ENCODE results near the gene HEATR1.
"Not testable (repeated sequence)": the region's sequence is repeated elsewhere in the genome, so short reads cannot be mapped to it uniquely, and the experiment has no call there.

HEATR1 gene

DNA sequence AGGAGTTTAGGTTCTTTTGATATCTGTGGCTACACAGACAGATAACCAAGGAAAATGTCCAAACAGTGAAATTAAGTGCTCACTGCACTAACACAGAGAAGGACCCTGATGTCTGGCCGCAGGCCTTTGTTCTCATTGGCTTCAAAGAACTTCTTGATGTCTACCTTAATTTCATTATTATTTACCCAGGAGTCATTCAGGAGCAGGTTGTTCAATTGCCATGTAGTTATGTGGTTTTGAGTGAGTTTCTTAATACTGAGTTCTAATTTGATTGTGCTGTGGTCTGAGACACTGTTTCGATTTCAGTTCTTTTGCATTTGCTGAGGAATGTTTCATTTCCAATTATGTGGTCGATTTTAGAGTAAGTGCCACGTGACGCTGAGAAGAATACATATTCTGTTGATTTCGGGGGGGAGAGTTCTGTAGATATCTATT lies 95.7 kb downstream of the HEATR1 start:
- DNase-seq (ENCODE audit: low spot score), result no peak
- CTCF ChIA-PET, result interaction anchor here (1.1 kb wide), 1 partner anchor 13 kb away, joined by 3 read pairs; no protein-coding TSS in a partner anchor
- TF ChIP-seq, protein P1, sequence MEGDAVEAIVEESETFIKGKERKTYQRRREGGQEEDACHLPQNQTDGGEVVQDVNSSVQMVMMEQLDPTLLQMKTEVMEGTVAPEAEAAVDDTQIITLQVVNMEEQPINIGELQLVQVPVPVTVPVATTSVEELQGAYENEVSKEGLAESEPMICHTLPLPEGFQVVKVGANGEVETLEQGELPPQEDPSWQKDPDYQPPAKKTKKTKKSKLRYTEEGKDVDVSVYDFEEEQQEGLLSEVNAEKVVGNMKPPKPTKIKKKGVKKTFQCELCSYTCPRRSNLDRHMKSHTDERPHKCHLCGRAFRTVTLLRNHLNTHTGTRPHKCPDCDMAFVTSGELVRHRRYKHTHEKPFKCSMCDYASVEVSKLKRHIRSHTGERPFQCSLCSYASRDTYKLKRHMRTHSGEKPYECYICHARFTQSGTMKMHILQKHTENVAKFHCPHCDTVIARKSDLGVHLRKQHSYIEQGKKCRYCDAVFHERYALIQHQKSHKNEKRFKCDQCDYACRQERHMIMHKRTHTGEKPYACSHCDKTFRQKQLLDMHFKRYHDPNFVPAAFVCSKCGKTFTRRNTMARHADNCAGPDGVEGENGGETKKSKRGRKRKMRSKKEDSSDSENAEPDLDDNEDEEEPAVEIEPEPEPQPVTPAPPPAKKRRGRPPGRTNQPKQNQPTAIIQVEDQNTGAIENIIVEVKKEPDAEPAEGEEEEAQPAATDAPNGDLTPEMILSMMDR (conservative IDR thresholded peaks at IDR 0.05; ENCODE audit: low read depth), result no peak
- POLR2A ChIA-PET (ENCODE audit: low non-redundant PET), result no interaction called here
- H3K27ac ChIP-seq, result no peak overlapping the region

DNA sequence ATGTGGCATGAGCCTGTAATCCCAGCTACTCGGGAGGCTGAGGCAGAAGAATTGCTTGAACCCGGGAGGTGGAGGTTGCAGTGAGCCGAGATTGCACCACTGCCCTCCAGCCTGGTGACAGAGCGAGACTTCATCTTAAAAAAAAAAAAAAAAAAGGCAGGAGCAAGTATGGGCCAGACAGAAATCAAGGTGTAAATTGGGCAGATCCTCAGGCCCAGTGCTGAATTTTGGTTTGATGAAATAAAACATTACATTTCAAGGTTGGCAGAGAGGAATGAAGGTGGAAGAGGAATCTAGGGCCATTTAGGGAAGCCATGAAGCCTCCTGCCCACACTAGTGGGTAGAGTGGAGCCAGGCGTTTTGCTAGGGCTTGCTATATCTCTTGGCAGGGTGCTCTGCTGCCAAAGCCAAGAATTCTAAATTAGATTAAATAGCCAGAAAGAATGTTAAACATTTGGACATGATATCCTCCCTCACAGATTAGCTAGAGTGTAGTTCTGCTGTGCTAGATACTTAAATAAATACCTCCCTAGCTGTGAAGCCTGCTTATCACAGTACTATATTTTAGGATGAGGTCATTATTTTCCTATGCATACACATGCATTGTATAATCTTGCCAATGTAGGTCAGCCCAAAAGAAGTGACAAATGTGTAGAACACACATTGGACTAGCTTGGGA lies 97.2 kb downstream of the HEATR1 start:
- POLR2A ChIA-PET (ENCODE audit: low non-redundant PET), result no interaction called here

DNA sequence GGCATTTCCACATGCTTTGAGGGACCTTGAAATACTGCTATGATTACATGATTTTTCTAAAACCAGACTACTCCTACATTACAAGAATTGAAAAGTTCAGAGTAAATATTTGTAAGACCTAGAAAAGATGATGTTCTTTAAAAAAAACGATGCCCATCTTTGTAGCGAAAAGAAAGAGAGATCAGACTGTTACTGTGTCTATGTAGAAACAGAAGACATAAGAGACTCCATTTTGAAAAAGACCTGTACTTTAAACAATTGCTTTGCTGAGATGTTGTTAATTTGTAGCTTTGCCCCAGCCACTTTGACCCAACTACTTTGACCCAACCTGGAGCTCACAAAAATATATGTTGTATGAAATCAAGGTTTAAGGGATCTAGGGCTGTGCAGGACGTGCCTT lies 100.0 kb downstream of the HEATR1 start:
- H3K27ac ChIP-seq; POLR2A ChIA-PET (ENCODE audit: low non-redundant PET); CTCF ChIA-PET; DNase-seq (ENCODE audit: low spot score): not testable (repeated sequence)

More for the DNA sequence above, 97.2 kb downstream of the HEATR1 start:
- H3K27ac ChIP-seq, result peak overlapping the region; percentile 58
- DNase-seq (ENCODE audit: low spot score), result no peak
- CTCF ChIA-PET, result interaction anchor here (1.1 kb wide), 1 partner anchor 12 kb away, joined by 3 read pairs; no protein-coding TSS in a partner anchor
- TF ChIP-seq, protein P1 (conservative IDR thresholded peaks at IDR 0.05; ENCODE audit: low read depth), result no peak

DNA sequence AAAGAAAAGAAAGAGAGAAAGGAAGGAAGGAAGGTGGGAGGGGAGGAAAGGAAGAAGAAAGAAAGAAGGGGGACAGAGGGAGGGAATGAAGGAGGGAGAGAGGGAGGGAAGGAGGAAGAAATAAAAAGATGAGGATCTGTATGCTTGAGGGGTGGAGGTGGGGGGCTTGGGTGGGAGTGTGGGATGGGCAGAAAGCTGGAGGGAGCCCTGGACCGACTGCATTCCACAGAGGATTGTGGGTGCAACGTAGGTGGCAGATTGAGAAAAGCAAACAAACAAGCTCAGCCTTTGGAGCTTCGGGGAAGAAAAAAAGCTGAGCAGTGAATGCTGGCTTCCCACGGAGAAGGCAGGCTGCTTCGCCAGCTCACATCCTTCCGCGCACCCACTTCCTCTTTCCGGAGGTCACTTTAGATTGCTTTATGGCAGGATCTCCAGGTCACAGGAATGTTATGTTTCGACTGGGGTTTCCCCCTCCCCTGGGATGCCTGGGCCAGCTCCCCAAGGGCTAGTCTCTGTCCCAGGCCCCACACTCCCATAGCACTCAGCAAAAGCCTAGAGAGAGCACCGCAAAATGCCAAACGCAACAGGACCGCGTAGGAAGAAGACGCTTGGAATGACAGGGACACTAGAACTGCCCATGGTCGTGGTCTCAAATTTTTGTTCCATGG lies 101.2 kb downstream of the HEATR1 start:
- no peak overlapping the region for H3K27ac ChIP-seq
- CTCF ChIA-PET, result interaction anchor here (0.6 kb wide), 2 partner anchors 54 to 364 kb away, joined by 3 read pairs; no protein-coding TSS in a partner anchor
- DNase-seq (ENCODE audit: low spot score), result peak; percentile 15
- TF ChIP-seq, protein P1 (conservative IDR thresholded peaks at IDR 0.05; ENCODE audit: low read depth), result no peak
- POLR2A ChIA-PET (ENCODE audit: low non-redundant PET), result interaction anchor here (0.7 kb wide), 1 partner anchor 82 kb away, joined by 3 read pairs; no protein-coding TSS in a partner anchor

DNA sequence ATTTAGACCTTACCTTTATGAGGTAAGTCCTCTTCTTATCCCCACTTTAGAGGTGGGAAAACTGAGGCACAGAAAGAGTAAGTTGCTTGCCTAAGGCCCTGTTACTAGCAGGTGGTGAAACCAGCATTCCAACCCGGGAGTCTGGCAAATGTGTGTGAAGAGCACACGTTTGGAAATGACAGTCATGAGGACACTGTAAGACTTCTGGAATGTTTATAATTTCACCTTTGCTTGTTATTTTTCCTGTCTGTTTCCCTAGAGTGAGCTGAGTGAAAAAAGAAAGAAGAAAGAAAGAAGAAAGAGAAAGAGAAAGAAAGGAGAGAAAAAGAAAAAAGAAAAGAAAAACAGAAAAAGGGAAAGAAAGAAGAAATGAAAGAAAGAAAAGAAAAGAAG lies 101.7 kb downstream of the HEATR1 start:
- ChIA-PET POLR2A (ENCODE audit: low non-redundant PET) (no interaction called here), CTCF (interaction anchor here (0.6 kb wide), 1 partner anchor 363 kb away, joined by 3 read pairs; no protein-coding TSS in a partner anchor)
- TF ChIP-seq, protein P1 (conservative IDR thresholded peaks at IDR 0.05; ENCODE audit: low read depth), result no peak
- DNase-seq (ENCODE audit: low spot score), result no peak
- H3K27ac ChIP-seq, result no peak overlapping the region

DNA sequence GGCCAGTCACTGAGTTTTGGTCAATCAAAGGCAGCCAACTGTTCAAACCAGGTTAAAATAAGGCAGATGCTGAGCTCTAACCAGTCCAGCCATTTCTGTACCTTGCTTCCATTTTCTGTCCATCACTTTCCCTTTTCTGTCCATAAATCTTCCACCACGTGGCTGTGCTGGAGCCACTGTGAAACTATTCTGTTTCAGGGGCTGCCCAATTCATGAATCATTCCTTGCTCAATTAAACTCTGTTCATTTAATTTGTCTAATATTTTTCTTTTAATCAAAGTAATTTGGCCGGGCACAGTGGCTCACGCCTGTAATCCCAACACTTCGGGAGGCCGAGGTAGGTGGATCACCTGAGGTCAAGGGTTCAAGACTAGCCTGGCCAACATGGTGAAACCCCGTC lies 103.2 kb downstream of the HEATR1 start:
- no peak for DNase-seq (ENCODE audit: low spot score)
- TF ChIP-seq, protein P1 (conservative IDR thresholded peaks at IDR 0.05; ENCODE audit: low read depth), result no peak
- CTCF ChIA-PET, result no interaction called here
- POLR2A ChIA-PET (ENCODE audit: low non-redundant PET), result no interaction called here
- no peak overlapping the region for H3K27ac ChIP-seq

All from RWPE1 (cell line).